ENCODE results near the gene GRIK4.

Gene GRIK4

GRCh38 chr11:120676991-120677390, 165.4 kb downstream of the GRIK4 start:
- DNase-seq (ENCODE audit: low read depth) = no peak

- no peak for DNase-seq (ENCODE audit: low read depth)
Measured at GRCh38 chr11:120680322-120680721, 168.8 kb downstream of the GRIK4 start.

GRCh38 chr11:120681434-120682331, 170.1 kb downstream of the GRIK4 start:
- DNase-seq (ENCODE audit: low read depth) = no peak

DNA sequence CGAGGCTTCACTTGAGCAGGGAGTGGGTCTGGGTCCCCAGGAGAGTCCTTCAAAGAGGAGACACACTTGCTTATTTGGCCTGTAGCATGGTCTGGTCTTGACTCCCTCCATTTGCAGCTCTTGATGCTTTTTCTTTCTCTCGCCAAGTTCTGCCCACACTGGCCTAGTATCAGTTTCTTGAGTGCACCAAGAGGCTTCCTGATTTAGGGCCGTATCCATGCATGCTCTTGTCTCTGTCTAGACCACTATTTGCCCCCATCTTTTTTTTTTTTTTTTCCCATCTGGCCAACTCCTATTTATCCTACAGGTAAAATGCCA, 170.7 kb downstream of the GRIK4 start:
- DNase-seq (ENCODE audit: low read depth) = no peak

DNA sequence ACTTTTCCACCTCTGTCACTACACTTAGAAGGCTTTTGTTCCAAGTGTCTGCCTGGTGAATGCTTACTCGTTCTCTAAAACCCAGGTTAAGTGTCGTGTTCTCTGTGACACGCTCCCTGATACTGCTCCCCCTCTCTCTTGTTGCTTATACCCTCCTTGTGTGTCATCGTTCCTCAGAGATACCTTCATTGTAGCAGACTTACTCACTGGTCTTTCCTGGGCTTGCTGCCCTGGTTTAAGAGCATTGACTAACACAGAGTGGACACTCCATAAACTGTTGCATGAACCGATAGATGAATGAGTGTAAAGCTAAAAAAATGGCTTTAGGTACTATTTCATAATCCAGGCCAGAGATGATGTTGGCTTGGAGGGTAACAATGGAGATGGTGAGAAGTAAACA, 171.3 kb downstream of the GRIK4 start:
- DNase-seq (ENCODE audit: low read depth) = no peak

GRCh38 chr11:120686516-120686915, 175.0 kb downstream of the GRIK4 start:
- no peak for DNase-seq (ENCODE audit: low read depth)

- DNase-seq (ENCODE audit: low read depth) = no peak
Measured at GRCh38 chr11:120688163-120688562, 176.6 kb downstream of the GRIK4 start.

- DNase-seq (ENCODE audit: low read depth) = no peak
Measured at GRCh38 chr11:120689596-120690275, 178.2 kb downstream of the GRIK4 start.

GRCh38 chr11:120690406-120690805, 178.9 kb downstream of the GRIK4 start:
- no peak for DNase-seq (ENCODE audit: low read depth)

DNA sequence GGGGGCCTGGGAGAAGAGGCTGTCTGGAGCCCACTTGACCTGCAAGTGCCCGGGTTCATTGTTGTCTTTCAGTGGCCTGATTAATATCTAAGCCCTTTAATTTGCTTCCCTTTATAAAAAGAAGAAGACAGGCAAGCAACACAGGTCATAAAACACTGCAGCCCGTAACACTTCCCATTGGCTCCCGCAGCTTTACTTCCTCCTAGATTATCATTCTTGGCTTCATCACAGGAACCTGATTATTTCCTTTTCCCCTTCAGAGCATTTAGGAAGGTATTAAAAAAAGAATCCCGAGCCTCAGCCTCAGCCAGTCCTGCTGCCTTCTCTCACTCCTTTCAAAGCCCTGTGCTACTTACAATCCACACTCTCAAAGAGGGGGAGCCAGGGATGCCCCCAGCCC, 183.2 kb downstream of the GRIK4 start:
- no peak for DNase-seq (ENCODE audit: low read depth)

DNA sequence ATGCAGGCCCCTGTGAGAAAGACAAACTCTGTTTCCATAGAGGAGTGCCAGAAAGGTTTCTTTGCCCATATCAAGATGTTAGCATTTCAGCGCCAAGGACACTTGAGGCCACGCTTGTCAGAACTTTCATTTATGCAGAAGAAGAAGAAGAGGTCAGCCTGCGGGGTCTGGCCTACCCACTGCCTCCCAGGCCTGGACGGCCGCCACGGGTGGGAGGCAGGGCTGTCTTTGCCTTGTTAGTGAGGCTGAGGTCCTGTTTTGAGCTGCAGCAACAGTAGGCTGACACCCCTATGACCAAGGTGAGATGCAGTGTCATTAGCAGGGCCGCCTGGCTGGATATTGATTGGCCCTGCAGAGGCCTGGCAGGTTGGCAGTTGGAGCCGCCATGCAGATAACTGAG, 183.9 kb downstream of the GRIK4 start:
- DNase-seq (ENCODE audit: low read depth) = no peak

- DNase-seq (ENCODE audit: low read depth) = no peak
Measured at GRCh38 chr11:120695939-120696338, 184.4 kb downstream of the GRIK4 start.

DNA sequence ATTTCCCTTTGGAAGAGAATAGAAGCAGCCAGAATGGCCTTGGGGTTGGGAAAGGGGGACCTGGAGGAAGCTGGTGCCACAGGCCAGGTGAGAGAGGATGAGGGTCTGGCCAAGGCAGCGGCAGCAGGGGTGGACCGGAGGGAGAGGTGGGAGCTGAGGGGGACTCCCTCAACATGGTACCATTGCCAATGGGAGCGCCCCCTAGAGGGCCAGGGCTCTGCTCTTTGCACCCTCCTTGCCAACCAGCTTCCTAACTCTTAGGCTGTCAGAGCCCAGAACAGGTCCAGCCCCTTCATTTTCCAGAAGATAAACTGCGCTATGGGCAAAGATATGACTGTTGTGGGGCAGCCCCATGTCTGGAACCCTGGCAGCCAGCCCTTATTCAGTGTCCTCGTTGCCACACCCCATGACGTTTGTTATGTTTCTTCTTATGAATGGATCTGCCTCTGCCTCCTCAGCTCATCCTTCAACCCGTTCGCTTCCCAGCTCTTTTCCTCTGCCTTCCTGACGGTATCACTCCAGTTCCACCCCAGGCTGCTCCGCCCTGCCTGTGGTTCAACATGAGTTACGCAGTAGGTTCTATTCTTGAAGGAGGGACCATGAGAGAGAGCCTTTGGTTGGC, 185.2 kb downstream of the GRIK4 start:
- DNase-seq (ENCODE audit: low read depth) = no peak

DNA sequence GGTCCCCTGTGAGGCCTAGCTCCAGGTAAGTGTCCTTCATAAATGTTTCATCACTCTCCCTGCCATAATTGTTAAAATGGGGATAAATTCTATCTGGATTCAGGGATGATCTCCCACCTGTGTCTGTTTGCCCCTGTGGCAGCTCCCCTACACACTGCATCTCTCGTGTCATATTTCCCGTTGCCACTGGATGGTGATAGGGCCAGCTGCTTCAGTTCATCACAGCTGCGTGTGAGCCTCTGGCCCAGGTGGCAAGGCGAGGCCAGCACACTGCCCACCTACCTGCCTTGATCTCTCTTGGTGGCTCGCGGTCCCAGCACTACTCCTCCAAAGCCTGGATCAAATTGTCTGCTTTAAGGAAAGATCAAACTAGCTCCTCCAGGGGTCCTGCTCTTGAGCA, 187.4 kb downstream of the GRIK4 start:
- no peak for DNase-seq (ENCODE audit: low read depth)

- no peak for DNase-seq (ENCODE audit: low read depth)
Measured at GRCh38 chr11:120702656-120703055, 191.1 kb downstream of the GRIK4 start.

DNA sequence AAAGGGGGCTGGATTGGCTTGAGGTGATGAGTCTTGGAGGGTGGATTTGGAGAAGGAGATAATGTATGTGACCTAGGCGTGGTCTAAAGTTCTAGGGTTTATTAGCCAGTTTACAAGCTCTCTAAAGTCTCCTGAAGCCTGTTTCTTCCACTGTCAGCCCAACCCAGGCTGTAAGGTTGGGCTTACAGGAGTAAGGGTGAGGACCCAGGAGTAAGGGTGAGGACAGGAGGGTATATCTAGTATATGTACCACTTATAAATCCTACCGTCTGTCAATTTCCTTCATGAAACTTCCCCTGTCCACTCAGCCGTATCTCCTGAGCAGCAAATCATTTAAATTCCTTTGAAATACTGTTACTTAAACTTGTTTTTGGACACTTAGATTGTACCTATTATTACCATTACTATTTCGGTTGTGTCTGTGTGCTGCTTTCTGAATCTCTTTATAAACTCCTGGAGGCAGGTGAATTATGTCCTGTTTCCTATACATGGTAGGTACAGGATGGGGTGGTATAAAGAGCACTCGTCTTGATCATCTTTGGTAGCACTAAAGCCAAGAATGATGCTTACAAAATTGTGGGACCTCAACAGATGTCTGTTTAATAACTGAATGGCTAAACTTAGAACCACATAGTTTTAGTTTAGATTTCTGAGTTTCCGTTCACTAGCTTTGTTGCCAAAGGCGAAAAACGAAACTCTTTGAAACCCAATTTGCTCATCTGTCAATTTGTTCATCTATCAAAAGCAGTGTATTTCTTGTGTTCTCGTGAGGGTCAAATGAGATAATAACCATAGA, 192.0 kb downstream of the GRIK4 start:
- DNase-seq (ENCODE audit: low read depth) = no peak

- no peak for DNase-seq (ENCODE audit: low read depth)
Measured at GRCh38 chr11:120704256-120704750, 192.8 kb downstream of the GRIK4 start.

DNA sequence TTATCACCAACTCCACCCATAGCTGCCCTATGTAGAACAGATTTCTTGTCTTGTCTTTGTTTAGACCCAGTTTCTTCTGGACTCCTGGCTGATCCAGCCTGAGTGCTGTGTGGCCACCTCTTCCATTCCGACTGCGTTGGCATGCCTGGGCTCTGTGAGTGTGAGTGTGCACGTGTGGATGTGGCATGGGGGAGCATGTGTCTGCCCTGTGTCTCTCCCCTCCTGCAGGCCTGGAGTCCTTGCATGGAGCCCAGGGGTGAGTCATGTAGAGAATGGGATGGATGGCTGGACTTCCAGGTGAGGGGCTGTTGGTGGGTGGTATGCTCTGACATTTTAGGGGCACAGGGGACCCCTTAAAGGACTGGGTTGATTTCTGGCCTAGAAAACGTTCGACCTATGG, 194.7 kb downstream of the GRIK4 start:
- no peak for DNase-seq (ENCODE audit: low read depth)

DNA sequence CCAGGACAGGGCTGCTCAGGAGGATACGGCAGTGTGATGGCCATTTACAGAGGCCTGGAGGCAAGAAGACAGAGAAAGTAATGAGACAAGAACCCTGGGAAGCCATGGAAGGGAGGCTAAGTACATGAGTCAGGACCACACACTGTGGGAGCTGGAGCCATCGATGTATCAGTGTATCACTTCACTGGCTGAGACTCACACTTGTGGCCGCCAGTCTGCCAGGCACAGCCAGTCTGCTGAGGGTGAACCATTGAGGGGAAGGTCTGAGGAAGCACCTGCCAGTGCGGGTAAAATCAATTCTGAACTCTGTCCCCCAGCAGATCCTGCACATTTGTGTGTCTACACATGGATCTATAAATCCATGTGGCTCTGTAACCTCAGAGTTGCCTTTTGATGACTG, 195.6 kb downstream of the GRIK4 start:
- DNase-seq (ENCODE audit: low read depth) = no peak

- DNase-seq (ENCODE audit: low read depth) = no peak
Measured at GRCh38 chr11:120707663-120708062, 196.1 kb downstream of the GRIK4 start.

DNA sequence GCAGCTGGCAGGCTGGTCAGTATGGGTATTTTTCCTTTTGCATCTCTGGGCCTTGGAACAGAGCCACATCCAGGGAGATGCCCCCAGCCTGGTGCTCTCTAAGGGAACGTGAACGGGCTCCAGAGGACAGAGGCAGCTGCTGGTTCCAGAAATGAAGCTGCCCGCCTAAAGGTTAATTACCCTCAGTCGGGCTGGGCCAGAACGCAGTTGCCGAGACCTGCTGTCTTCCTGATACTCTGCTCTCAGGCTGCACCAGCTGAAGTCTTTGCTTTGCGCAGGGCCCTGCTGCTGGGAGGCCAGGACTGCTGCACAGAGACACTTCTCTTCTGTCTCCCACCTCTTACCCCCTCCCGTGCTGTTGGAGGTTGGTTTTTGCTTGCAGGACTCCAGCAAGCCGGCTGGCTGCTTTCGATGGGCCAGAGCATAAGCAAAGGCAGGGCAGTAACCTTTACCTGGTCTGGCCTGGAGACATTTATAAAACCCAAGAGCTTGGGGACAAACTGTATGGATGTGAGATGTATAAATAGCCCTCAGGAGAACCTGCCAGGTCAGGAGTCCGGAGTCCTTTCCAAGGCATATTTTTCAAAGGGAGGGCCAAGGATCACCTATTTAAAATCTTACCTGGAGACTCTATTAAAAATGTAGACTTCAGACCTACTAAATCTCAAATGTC, 197.1 kb downstream of the GRIK4 start:
- DNase-seq (ENCODE audit: low read depth) = no peak

DNA sequence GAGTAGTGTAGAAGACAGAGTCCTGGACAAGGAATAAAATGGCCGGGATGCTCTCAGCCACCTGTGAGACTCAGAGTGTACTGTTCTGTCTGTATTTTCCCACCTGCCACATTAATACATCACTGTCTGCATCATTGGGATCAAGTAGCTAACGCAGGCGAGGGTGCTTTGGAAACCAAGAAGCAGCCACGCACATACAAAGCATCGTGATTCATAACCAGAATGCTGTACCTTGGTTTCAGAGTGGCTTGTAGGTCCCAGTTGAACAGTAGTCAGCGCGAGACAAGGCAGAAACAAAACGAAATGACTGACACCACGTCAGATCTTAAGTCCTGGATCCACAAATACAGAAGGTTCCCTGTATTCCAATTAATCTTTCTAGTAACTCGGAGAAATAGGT, 198.3 kb downstream of the GRIK4 start:
- DNase-seq (ENCODE audit: low read depth) = no peak
